DOHH2 (cell line): ENCODE measurements around the gene CHI3L2.

Source experiments
- CTCF ChIP-seq: fragments of 200-600 bp; sonication (generic); IDR thresholded peaks from one replicate; pipeline ENCODE4 v1.5.1; 2014; ENCODE audit warnings: antibody characterized with exemption, mild to moderate bottlenecking, low read depth, low read length; ENCODE audit not compliant: poor library complexity, severe bottlenecking
- EZH2phosphoT487 ChIP-seq: fragments of 200-600 bp; sonication (generic); IDR thresholded peaks from 2 replicates; pipeline ENCODE4 v1.6.1; 2017; ENCODE audit warnings: borderline replicate concordance, mild to moderate bottlenecking, antibody characterized with exemption, low read length, moderate library complexity, mixed read lengths

GRCh38 chr1:111281411-111281810, 53.9 kb downstream of the CHI3L2 start:
- TF ChIP-seq CTCF (no peak), EZH2phosphoT487 (no peak)
